Measurements from ENCODE around the gene STK38. TPM values are rescaled to one million over a fixed set of nuclear protein-coding genes. Genes with fewer than 3 reads are reported as not detected.

The STK38 gene
- total and polyA plus RNA-seq, 2 of the 8 experiments (the other 6 are each of a cell fraction or from before 2014, with no cell fraction given): 8.1 to 19.8 TPM

DNA sequence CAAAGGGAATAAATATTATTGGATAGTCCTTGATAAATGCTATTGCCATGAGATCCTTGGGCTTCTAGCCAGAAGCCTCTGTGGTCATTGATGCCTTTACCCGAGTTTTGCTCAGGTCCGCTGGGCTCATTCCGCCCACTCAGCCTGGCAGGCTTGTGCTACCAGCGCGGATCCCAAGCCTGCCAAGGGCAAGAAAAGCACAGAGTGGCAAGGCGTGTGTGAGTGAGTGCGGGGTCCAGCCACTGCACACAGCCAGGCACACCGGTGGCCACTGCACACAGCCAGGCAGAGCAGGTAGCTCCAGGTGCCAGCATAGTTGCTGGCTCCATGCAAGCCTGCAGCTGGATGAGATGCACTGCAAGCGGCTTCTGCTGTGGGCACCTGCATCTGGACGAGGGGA is 38.7 kb downstream of the STK38 start:
- no peaks in the 10 kb centered on the region for H3K4me1 ChIP-seq (replicated peaks in 1 of 4; ENCODE audit: control insufficient read depth in 3 of 4, insufficient read depth in 4 of 4, low read length in 3 of 4)
- no peaks in the 10 kb centered on the region for H3K27me3 ChIP-seq (replicated peaks in 1 of 4; ENCODE audit: control insufficient read depth in 3 of 4, extremely low read depth in 1 of 4, insufficient read depth in 3 of 4, low read length in 3 of 4)
- POLR2A ChIA-PET (ENCODE audit: partially characterized antibody): interaction anchor here (1.0 to 1.8 kb wide), 3 partner anchors 11 to 80 kb away, joined by 3 to 5 read pairs (median 3); no protein-coding TSS in a partner anchor
- H4K8ac ChIP-seq (ENCODE audit: extremely low read depth, insufficient read depth, low read length): no peak overlapping the region
- no peaks in the 10 kb centered on the region for H3K79me2 ChIP-seq (ENCODE audit: control insufficient read depth in 1 of 2, insufficient read depth in 2 of 2, low read length in 2 of 2)
- no peak overlapping the region for H3K23ac ChIP-seq (ENCODE audit: insufficient read length)
- H3K18ac ChIP-seq (ENCODE audit: extremely low read depth, low read length): no peak overlapping the region
- H3K56ac ChIP-seq (replicated peaks; ENCODE audit: insufficient read length, low read depth, low read length): no peak overlapping the region
- H4K5ac ChIP-seq (ENCODE audit: insufficient read length, low read depth, low read length): no peak overlapping the region
- FAIRE-seq (no peak), DNase-seq (ENCODE audit: low read depth in 1 of 2, low spot score in 2 of 2) (no peak)
- no peak overlapping the region for H3K4me3 ChIP-seq (ENCODE audit: extremely low read depth in 1 of 4, insufficient read depth in 2 of 4, low read depth in 3 of 4, low read length in 4 of 4)
- no peaks in the 10 kb centered on the region for H3K79me1 ChIP-seq (ENCODE audit: low read depth, low read length)
- 96% methylated on average over 10 of the region's 10 CpGs; no CpG with 5 or more reads in 1 of the 2 experiments for WGBS, 2 experiments (ENCODE audit: extremely low coverage in 1 of 2, insufficient coverage in 1 of 2, insufficient read length in 1 of 2, insufficient replicate concordance in 2 of 2, low coverage in 1 of 2, low lambda C conversion rate in 2 of 2, missing lambda C conversion rate in 1 of 2)
- no peaks in the 10 kb centered on the region for H4K20me1 ChIP-seq (replicated peaks in 1 of 2; ENCODE audit: control insufficient read depth in 1 of 2, insufficient read depth in 2 of 2, low read length in 2 of 2)
- no peak overlapping the region for H3K14ac ChIP-seq (ENCODE audit: insufficient read length)
- H3K36me3 ChIP-seq (ENCODE audit: control insufficient read depth in 2 of 4, insufficient read depth in 4 of 4, low read length in 3 of 4): peaks cover 0 to 30% (median 12%) of the 10 kb centered on the region in 4 experiments; a peak in 6 of 8 replicates
- H2AFZ ChIP-seq (ENCODE audit: low read length): no peak overlapping the region
- H2AK5ac ChIP-seq (ENCODE audit: low read depth, low read length): no peak overlapping the region
- no peak overlapping the region for H3K9ac ChIP-seq (replicated peaks in 1 of 4; ENCODE audit: extremely low read depth in 1 of 4, low read depth in 3 of 4, low read length in 3 of 4)
- H3K4me2 ChIP-seq (ENCODE audit: insufficient read depth in 1 of 2, low read depth in 2 of 2, low read length in 2 of 2): no peak overlapping the region
- no peak overlapping the region for H3K4ac ChIP-seq (replicated peaks; ENCODE audit: insufficient read length, low read depth, low read length)
- CTCF ChIA-PET (ENCODE audit: partially characterized antibody): interaction anchor here (0.6 to 1.2 kb wide), 2 partner anchors 13 to 967 kb away, joined by 3 read pairs; no protein-coding TSS in a partner anchor
- H2BK120ac ChIP-seq (replicated peaks; ENCODE audit: low read depth, low read length): no peak overlapping the region
- H2BK12ac ChIP-seq (ENCODE audit: low read depth, low read length): no peak overlapping the region
- H4K91ac ChIP-seq (replicated peaks; ENCODE audit: insufficient read length, low read length): no peak overlapping the region
- no peaks in the 10 kb centered on the region for H3K23me2 ChIP-seq (ENCODE audit: low read depth, low read length)
- H2BK5ac ChIP-seq (ENCODE audit: low read depth, low read length): no peak overlapping the region
- H2BK20ac ChIP-seq (ENCODE audit: low read length): no peak overlapping the region
- H3K27ac ChIP-seq (ENCODE audit: low read depth, low read length): no peak overlapping the region
- H3K9me3 ChIP-seq (ENCODE audit: insufficient read depth in 2 of 2, low read depth in 1 of 2, low read length in 1 of 2): peaks cover 8 to 10% of the 10 kb centered on the region in 2 experiments; a peak in 3 of 4 replicates
- TF ChIP-seq MAFK (IDR thresholded peaks at IDR 0.05; ENCODE audit: low read depth, low read length) (no peak), RFX5 (IDR thresholded peaks at IDR 0.05; ENCODE audit: borderline replicate concordance, low read depth, low read length) (no peak), POU5F1 (IDR thresholded peaks at IDR 0.05; ENCODE audit: low read depth, low read length) (no peak), RXRA (IDR thresholded peaks at IDR 0.05; ENCODE audit: insufficient read depth, low read depth, low read length) (no peak), SP2 (IDR thresholded peaks at IDR 0.05; ENCODE audit: low read length) (no peak), NANOG (IDR thresholded peaks at IDR 0.05; ENCODE audit: insufficient read depth, low read depth, low read length, poor library complexity, severe bottlenecking) (no peak), EGR1 (IDR thresholded peaks at IDR 0.05; ENCODE audit: borderline replicate concordance, low read depth, low read length) (no peak), CBX5 (IDR thresholded peaks at IDR 0.05; ENCODE audit: low read depth, low read length) (no peak), FOSL1 (IDR thresholded peaks at IDR 0.05; ENCODE audit: insufficient read depth, low read depth, low read length) (no peak), ZNF274 (IDR thresholded peaks at IDR 0.05; ENCODE audit: borderline replicate concordance, extremely low read depth, low read length) (no peak), BACH1 (IDR thresholded peaks at IDR 0.05; ENCODE audit: low read length) (no peak), SP1 (IDR thresholded peaks at IDR 0.05; ENCODE audit: low read depth, low read length) (no peak)
- TF ChIP-seq, protein P1, sequence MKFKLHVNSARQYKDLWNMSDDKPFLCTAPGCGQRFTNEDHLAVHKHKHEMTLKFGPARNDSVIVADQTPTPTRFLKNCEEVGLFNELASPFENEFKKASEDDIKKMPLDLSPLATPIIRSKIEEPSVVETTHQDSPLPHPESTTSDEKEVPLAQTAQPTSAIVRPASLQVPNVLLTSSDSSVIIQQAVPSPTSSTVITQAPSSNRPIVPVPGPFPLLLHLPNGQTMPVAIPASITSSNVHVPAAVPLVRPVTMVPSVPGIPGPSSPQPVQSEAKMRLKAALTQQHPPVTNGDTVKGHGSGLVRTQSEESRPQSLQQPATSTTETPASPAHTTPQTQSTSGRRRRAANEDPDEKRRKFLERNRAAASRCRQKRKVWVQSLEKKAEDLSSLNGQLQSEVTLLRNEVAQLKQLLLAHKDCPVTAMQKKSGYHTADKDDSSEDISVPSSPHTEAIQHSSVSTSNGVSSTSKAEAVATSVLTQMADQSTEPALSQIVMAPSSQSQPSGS (IDR thresholded peaks at IDR 0.05; ENCODE audit: low read length): no peak
- H2BK15ac ChIP-seq (ENCODE audit: low read length): no peak overlapping the region

All from H1 (cell line).